A673 (cell line): Measurements from ENCODE around the gene TFAM.

ENCODE experiments used
- CTCF ChIP-seq: fragments of 300-800, 200-600 bp; sonication (generic); conservative IDR thresholded peaks from 2 replicates; pipeline ENCODE4 v1.5.1; 2017; ENCODE audit warnings: low read depth, mild to moderate bottlenecking, antibody characterized with exemption, low read length, moderate library complexity, mixed read lengths
- EZH2 ChIP-seq: fragments of 200-600 bp; sonication (generic); IDR thresholded peaks from 2 replicates; pipeline ENCODE4 v1.6.1; 2017; ENCODE audit warnings: borderline replicate concordance, low read depth, mild to moderate bottlenecking, mixed read lengths, antibody characterized with exemption, low read length; ENCODE audit not compliant: poor library complexity, severe bottlenecking

DNA sequence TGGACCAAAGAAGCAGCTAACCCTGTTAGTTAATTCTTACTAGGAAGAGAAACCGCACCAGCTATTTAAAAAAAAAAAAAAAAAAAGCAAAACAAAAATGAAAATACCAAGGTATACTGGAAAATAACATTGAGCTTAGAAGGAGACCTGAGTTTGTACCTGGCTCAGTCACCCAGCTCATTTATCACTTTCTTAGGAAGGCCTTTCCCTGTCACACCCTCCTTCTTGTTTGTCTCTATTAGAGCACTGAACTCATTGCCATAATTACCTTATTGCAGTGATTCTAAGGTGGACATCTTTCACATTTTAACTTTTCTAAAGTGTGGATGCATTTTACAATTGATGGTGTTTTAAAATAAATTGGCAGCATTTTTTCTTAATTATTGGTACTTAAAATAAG, 26.3 kb upstream of the TFAM start:
- TF ChIP-seq CTCF: no peak
- TF ChIP-seq EZH2: no peak
